HUES6 (cell line): ENCODE results near the gene DIRAS1.

Source experiments
- H3K27ac ChIP-seq: 2 replicates; pipeline ENCODE4 v1.7.0; 2013; ENCODE audit warnings: low read depth, mild to moderate bottlenecking, low read length, inconsistent platforms
- H3K27me3 ChIP-seq: 2 replicates; pipeline ENCODE4 v1.6.1; 2013; ENCODE audit warnings: low read length; ENCODE audit not compliant: control insufficient read depth, insufficient read depth
- H3K36me3 ChIP-seq: 2 replicates; pipeline ENCODE4 v1.6.1; 2013; ENCODE audit warnings: low read length; ENCODE audit not compliant: control insufficient read depth, insufficient read depth
- H3K4me1 ChIP-seq: 2 replicates; pipeline ENCODE4 v1.6.1; 2013; ENCODE audit warnings: low read length; ENCODE audit not compliant: control insufficient read depth, insufficient read depth
- H3K4me3 ChIP-seq: 2 replicates; pipeline ENCODE4 v1.5.1; 2013; ENCODE audit warnings: low read depth, low read length
- H3K9ac ChIP-seq: one replicate; pipeline ENCODE4 v1.6.1; 2013; ENCODE audit warnings: mild to moderate bottlenecking, low read length
- H3K9me3 ChIP-seq: 2 replicates; pipeline ENCODE4 v1.6.1; 2013; ENCODE audit warnings: low read depth, low read length; ENCODE audit not compliant: control insufficient read depth, insufficient read depth

Gene DIRAS1

GRCh38 chr19:2726160-2726855 is 5.1 kb upstream of the DIRAS1 start:
- peaks cover 15% of the 10 kb centered on the region for H3K4me1 ChIP-seq

GRCh38 chr19:2724148-2724557 is 3.0 kb upstream of the DIRAS1 start:
- Histone ChIP-seq H3K4me3 (no peak overlapping the region), H3K27me3 (peaks cover 28% of the 10 kb centered on the region), H3K9ac (no peak overlapping the region), H3K9me3 (no peaks in the 10 kb centered on the region), H3K36me3 (no peaks in the 10 kb centered on the region), H3K4me1 (peaks cover 23% of the 10 kb centered on the region), H3K27ac (no peak overlapping the region)

More at GRCh38 chr19:2726160-2726855, 5.1 kb upstream of the DIRAS1 start:
- Histone ChIP-seq H3K27ac (no peak overlapping the region), H3K9ac (no peak overlapping the region), H3K9me3 (no peaks in the 10 kb centered on the region), H3K36me3 (no peaks in the 10 kb centered on the region), H3K27me3 (peaks cover 28% of the 10 kb centered on the region), H3K4me3 (0 out of 2 replicates have a peak overlapping the region, but pooled peaks have one; percentile 3)

- Histone ChIP-seq H3K9ac (no peak overlapping the region), H3K4me1 (peaks cover 23% of the 10 kb centered on the region)
Measured at GRCh38 chr19:2723747-2724146, 2.6 kb upstream of the DIRAS1 start.

GRCh38 chr19:2723345-2723715 is 2.2 kb upstream of the DIRAS1 start:
- Histone ChIP-seq H3K36me3 (no peaks in the 10 kb centered on the region), H3K9me3 (no peaks in the 10 kb centered on the region), H3K27ac (no peak overlapping the region), H3K9ac (no peak overlapping the region), H3K27me3 (peaks cover 28% of the 10 kb centered on the region), H3K4me1 (peaks cover 23% of the 10 kb centered on the region), H3K4me3 (no peak overlapping the region)

More at GRCh38 chr19:2723747-2724146, 2.6 kb upstream of the DIRAS1 start:
- no peaks in the 10 kb centered on the region for H3K9me3 ChIP-seq
- H3K27ac ChIP-seq, result no peak overlapping the region
- no peaks in the 10 kb centered on the region for H3K36me3 ChIP-seq
- H3K27me3 ChIP-seq, result peaks cover 28% of the 10 kb centered on the region
- no peak overlapping the region for H3K4me3 ChIP-seq

- Histone ChIP-seq H3K36me3 (no peaks in the 10 kb centered on the region), H3K27me3 (peaks cover 28% of the 10 kb centered on the region), H3K4me1 (peaks cover 23% of the 10 kb centered on the region), H3K27ac (no peak overlapping the region), H3K9me3 (no peaks in the 10 kb centered on the region), H3K9ac (no peak overlapping the region), H3K4me3 (no peak overlapping the region)
Measured at GRCh38 chr19:2722541-2723344, 1.6 kb upstream of the DIRAS1 start.

- Histone ChIP-seq H3K27ac (no peak overlapping the region), H3K9ac (peak overlapping the region; percentile 19)
Measured at GRCh38 chr19:2721570-2722540, 683 bp upstream of the DIRAS1 start.

GRCh38 chr19:2719920-2720776 is 1.0 kb downstream of the DIRAS1 start:
- no peak overlapping the region; the same call in 1 of the 2 replicates for H3K27ac ChIP-seq
- peak overlapping the region; percentile 49 for H3K9ac ChIP-seq

More at GRCh38 chr19:2721570-2722540, 683 bp upstream of the DIRAS1 start:
- Histone ChIP-seq H3K9me3 (no peaks in the 10 kb centered on the region), H3K4me1 (peaks cover 16% of the 10 kb centered on the region; the same call in 1 of the 2 replicates), H3K36me3 (no peaks in the 10 kb centered on the region), H3K4me3 (peak overlapping the region; percentile 59), H3K27me3 (peaks cover 21% of the 10 kb centered on the region)

GRCh38 chr19:2719232-2719735 is 1.9 kb downstream of the DIRAS1 start:
- no peak overlapping the region for H3K27ac ChIP-seq
- H3K27me3 ChIP-seq, result peaks cover 17% of the 10 kb centered on the region
- H3K36me3 ChIP-seq, result no peaks in the 10 kb centered on the region
- H3K9me3 ChIP-seq, result peaks cover 13% of the 10 kb centered on the region
- H3K9ac ChIP-seq, result peak overlapping the region; percentile 49
- H3K4me1 ChIP-seq, result peaks cover 13% of the 10 kb centered on the region; the same call in 1 of the 2 replicates
- H3K4me3 ChIP-seq, result no peak overlapping the region

More at GRCh38 chr19:2719920-2720776, 1.0 kb downstream of the DIRAS1 start:
- Histone ChIP-seq H3K4me3 (peak overlapping the region; percentile 60), H3K9me3 (peaks cover 8% of the 10 kb centered on the region), H3K27me3 (peaks cover 17% of the 10 kb centered on the region), H3K4me1 (peaks cover 13% of the 10 kb centered on the region; the same call in 1 of the 2 replicates), H3K36me3 (no peaks in the 10 kb centered on the region)

- no peak overlapping the region for H3K4me3 ChIP-seq
- H3K4me1 ChIP-seq, result peaks cover 12% of the 10 kb centered on the region; the same call in 1 of the 2 replicates
- peaks cover 15% of the 10 kb centered on the region for H3K27me3 ChIP-seq
- no peak overlapping the region for H3K9ac ChIP-seq
- no peak overlapping the region for H3K27ac ChIP-seq
- peaks cover 13% of the 10 kb centered on the region for H3K9me3 ChIP-seq
- no peaks in the 10 kb centered on the region for H3K36me3 ChIP-seq
Measured at GRCh38 chr19:2717638-2718541, 3.3 kb downstream of the DIRAS1 start.
